ENCODE results near the gene FAM163B.

FAM163B gene

GRCh38 chr9:133639613-133640012, 30.4 kb upstream of the FAM163B start:
- TF ChIP-seq CTCF (IDR thresholded peaks at IDR 0.05; ENCODE audit: insufficient read depth, low read depth, low read length, missing control alignments), result no peak
- DNase-seq (ENCODE audit: low read depth), result no peak
- no peak overlapping the region for H3K4me3 ChIP-seq (ENCODE audit: low read length)

GRCh38 chr9:133638711-133639110, 29.5 kb upstream of the FAM163B start:
- no peak overlapping the region for H3K4me3 ChIP-seq (ENCODE audit: low read length)
- no peak for DNase-seq (ENCODE audit: low read depth)
- TF ChIP-seq CTCF (IDR thresholded peaks at IDR 0.05; ENCODE audit: insufficient read depth, low read depth, low read length, missing control alignments), result no peak

GRCh38 chr9:133638076-133638475, 28.9 kb upstream of the FAM163B start:
- TF ChIP-seq CTCF (IDR thresholded peaks at IDR 0.05; ENCODE audit: insufficient read depth, low read depth, low read length, missing control alignments), result no peak
- H3K4me3 ChIP-seq (ENCODE audit: low read length), result no peak overlapping the region
- no peak for DNase-seq (ENCODE audit: low read depth)

GRCh38 chr9:133637451-133638055, 28.4 kb upstream of the FAM163B start:
- TF ChIP-seq CTCF (IDR thresholded peaks at IDR 0.05; ENCODE audit: insufficient read depth, low read depth, low read length, missing control alignments), result no peak
- no peak overlapping the region for H3K4me3 ChIP-seq (ENCODE audit: low read length)
- DNase-seq (ENCODE audit: low read depth), result no peak

- DNase-seq (ENCODE audit: low read depth), result no peak
- no peak overlapping the region for H3K4me3 ChIP-seq (ENCODE audit: low read length)
- no peak for TF ChIP-seq CTCF (IDR thresholded peaks at IDR 0.05; ENCODE audit: insufficient read depth, low read depth, low read length, missing control alignments)
Measured at GRCh38 chr9:133636902-133637301, 27.7 kb upstream of the FAM163B start.

- no peak for DNase-seq (ENCODE audit: low read depth)
- no peak within 1 kb of the TSS for H3K4me3 ChIP-seq (ENCODE audit: low read length)
- TF ChIP-seq CTCF (IDR thresholded peaks at IDR 0.05; ENCODE audit: insufficient read depth, low read depth, low read length, missing control alignments), result no peak
Measured at GRCh38 chr9:133635533-133636531, 26.6 kb upstream of the FAM163B start, which contains the start of gene DBH. TSS of gene DBH (plus strand) at chr9:133636363. CDS start at chr9:133636372, 9 bp downstream.

Data from epithelial cell of esophagus (primary cell).